Fibroblast of lung (primary cell): Measurements from ENCODE around the gene IRF2. TPM values are rescaled to one million over a fixed set of nuclear protein-coding genes. Genes with fewer than 3 reads are reported as not detected.
A peak's percentile ranks its signal among the peaks of the same experiment; 100 is the strongest.

Experiments
- DNase-seq, 2 donors: peaks; one replicate each; pipeline versions ENCODE4 v3.0.0 to v3.0.0-alpha.2; 2010; ENCODE audit warnings: low read depth in 2 of 2
- H2AFZ ChIP-seq: 2 replicates; pipeline ENCODE4 v1.5.1; 2012; ENCODE audit warnings: low read length, control low read depth, inconsistent platforms
- H3K27ac ChIP-seq: 2 replicates; pipeline ENCODE4 v1.5.1; 2011; ENCODE audit warnings: low read length, control low read depth; ENCODE audit not compliant: insufficient read depth
- H3K27me3 ChIP-seq: 2 replicates; pipeline ENCODE4 v1.5.1; 2011; ENCODE audit warnings: mild to moderate bottlenecking, low read length; ENCODE audit not compliant: control insufficient read depth, insufficient read depth
- H3K36me3 ChIP-seq: 2 replicates; pipeline ENCODE4 v1.5.1; 2011; ENCODE audit warnings: low read length; ENCODE audit not compliant: control insufficient read depth, insufficient read depth
- H3K4me1 ChIP-seq: 2 replicates; pipeline ENCODE4 v1.5.1; 2011; ENCODE audit warnings: low read length; ENCODE audit not compliant: control insufficient read depth, insufficient read depth; ENCODE audit errors: extremely low read depth
- H3K4me2 ChIP-seq: 2 replicates; pipeline ENCODE4 v1.5.1; 2011; ENCODE audit warnings: low read length, control low read depth; ENCODE audit not compliant: insufficient read depth; ENCODE audit errors: extremely low read depth
- H3K4me3 ChIP-seq, 4 experiments: fragments of 200-600 bp in 1 of 4; sonication (generic) in 1 of 4; replicated peaks in 1 of 4; 2 replicates each; pipeline ENCODE4 v1.5.1; 2011 to 2016; ENCODE audit warnings: low read length in 4 of 4, low read depth in 3 of 4, mild to moderate bottlenecking in 3 of 4, control low read depth in 2 of 4, inconsistent platforms in 1 of 4, mixed read lengths in 1 of 4; ENCODE audit not compliant: insufficient read depth in 1 of 4; ENCODE audit errors: control extremely low read depth in 1 of 4
- H3K79me2 ChIP-seq: 2 replicates; pipeline ENCODE4 v1.5.1; 2012; ENCODE audit warnings: mild to moderate bottlenecking, low read length, inconsistent platforms; ENCODE audit not compliant: control insufficient read depth, insufficient read depth
- H3K9ac ChIP-seq: 2 replicates; pipeline ENCODE4 v1.5.1; 2011; ENCODE audit warnings: mild to moderate bottlenecking, low read length, control low read depth; ENCODE audit not compliant: insufficient read depth
- H3K9me3 ChIP-seq: 2 replicates; pipeline ENCODE4 v1.5.1; 2012; ENCODE audit warnings: low read depth, low read length; ENCODE audit not compliant: control insufficient read depth, insufficient read depth
- H4K20me1 ChIP-seq: 2 replicates; pipeline ENCODE4 v1.5.1; 2011; ENCODE audit warnings: low read length; ENCODE audit not compliant: control insufficient read depth, insufficient read depth; ENCODE audit errors: extremely low read depth
- CTCF ChIP-seq, 2 donors: IDR thresholded peaks in 1 of 2; conservative IDR thresholded peaks in 1 of 2; 1 replicate in 1 of 2; 2 replicates in 1 of 2; pipeline ENCODE4 v1.5.1; 2011 to 2012; ENCODE audit warnings: low read length in 2 of 2, control low read depth in 1 of 2, inconsistent platforms in 1 of 2, low read depth in 1 of 2, mild to moderate bottlenecking in 1 of 2
- EZH2 ChIP-seq: IDR thresholded peaks from 2 replicates; pipeline ENCODE4 v1.5.1; 2012; ENCODE audit warnings: low read length, control low read depth, mild to moderate bottlenecking; ENCODE audit errors: missing control alignments
- polyA plus RNA-seq, 2 donors: library from polyadenylated mRNA; depleted of rRNA in 1 of 2; stranded (reverse) in 1 of 2; unstranded in 1 of 2; fragments of >200 nt; gene quantifications; 2 replicates each; pipeline ENCODE4 v1.2.1, GENCODE V29; 2011 to 2012; ENCODE audit warnings: missing spikeins in 1 of 2
- total RNA-seq: library from RNA; depleted of rRNA; stranded (reverse); fragments of >200 nt; gene quantifications from 2 replicates; pipeline ENCODE4 v1.2.1, GENCODE V29; 2014

IRF2 gene
- total and polyA plus RNA-seq, 2 donors (not counting 1 experiment from before 2014, with no cell fraction given), result 30.9 to 42.3 TPM

DNA sequence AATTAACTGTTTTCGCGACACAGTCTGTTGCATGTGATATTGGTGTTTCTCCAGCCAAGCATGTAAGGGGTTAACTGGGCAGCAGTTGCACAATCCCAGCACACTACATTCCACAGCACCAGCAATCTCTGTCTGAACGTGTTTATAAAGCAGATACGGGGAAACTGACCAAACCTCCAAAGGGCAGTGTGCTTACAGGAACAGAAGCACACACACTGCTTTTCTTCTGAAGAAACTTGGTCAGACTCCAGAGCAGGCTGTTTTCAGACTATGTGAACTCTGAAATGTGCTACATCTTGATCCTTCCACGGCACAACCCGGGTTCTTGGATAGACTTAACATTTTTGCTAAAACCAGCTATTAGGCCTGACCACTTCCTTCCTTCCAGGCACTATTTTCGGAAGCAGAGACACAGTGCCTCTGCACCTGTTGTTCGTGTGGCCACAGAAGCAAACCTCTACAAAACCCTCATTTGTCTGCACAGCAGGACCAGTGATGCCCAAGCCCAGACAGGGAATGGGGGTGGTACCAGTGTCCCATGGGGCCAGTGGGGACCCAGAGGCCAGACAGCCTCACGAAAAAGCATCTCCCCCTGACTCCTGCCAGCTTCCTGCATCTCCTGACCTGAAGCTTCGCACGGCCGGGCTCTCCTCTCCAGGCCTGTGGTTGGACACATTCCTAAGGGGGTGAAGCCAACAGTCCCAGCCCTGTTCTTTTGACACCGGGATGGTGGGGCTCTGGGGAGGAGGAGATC, 90.1 kb downstream of the IRF2 start:
- peak; percentile 96 to 99 for DNase-seq
- H3K4me1 ChIP-seq, result peaks cover 23% of the 10 kb centered on the region
- H3K4me2 ChIP-seq, result peak overlapping the region; percentile 92
- TF ChIP-seq EZH2 (no peak), CTCF (conservative IDR thresholded peaks at IDR 0.05 in 1 of 2, IDR thresholded peaks at IDR 0.05 in 1 of 2; ENCODE audit: low read depth in 1 of 2, low read length in 2 of 2) (no peak)
- H3K27ac ChIP-seq, result peak overlapping the region; percentile 78
- no peak overlapping the region for H2AFZ ChIP-seq
- H3K36me3 ChIP-seq, result peaks cover 7% of the 10 kb centered on the region
- H4K20me1 ChIP-seq, result no peaks in the 10 kb centered on the region
- H3K4me3 ChIP-seq, result peak overlapping the region; percentile 44 to 60 (median 45)
- H3K9me3 ChIP-seq, result no peaks in the 10 kb centered on the region
- H3K27me3 ChIP-seq, result no peaks in the 10 kb centered on the region
- H3K9ac ChIP-seq, result peak overlapping the region; percentile 1
- no peaks in the 10 kb centered on the region for H3K79me2 ChIP-seq

DNA sequence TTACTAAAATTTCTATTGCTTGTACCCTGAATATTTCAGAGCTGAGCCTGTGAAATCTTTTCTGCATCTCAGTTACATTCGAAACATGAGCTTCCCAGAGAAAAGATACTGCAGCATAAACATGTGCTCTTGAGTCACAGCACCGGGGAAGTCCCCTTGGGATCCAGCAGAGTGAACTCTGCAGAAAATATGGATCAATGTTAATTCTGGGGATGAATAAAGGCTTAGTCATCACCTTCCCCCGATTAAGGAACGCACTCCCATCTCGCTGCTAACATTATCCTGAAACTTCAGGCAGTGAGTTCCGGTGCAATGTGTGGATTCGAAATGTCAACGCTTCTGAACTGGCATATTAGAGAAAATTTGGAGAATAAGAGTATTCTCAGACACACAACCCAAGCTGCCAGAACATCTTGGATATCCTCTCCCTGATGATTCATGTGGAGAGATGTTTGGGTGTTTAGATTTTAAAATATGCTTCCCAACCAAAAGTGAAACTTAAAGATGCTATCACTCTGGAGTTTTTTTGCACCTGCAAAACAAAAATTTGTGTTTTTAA, 90.8 kb downstream of the IRF2 start:
- Histone ChIP-seq H3K4me3 (peak overlapping the region; percentile 44 to 60 (median 45)), H3K27me3 (no peaks in the 10 kb centered on the region), H3K27ac (peak overlapping the region; percentile 78), H3K9ac (peak overlapping the region; percentile 1), H2AFZ (no peak overlapping the region), H3K4me2 (peak overlapping the region; percentile 92), H3K79me2 (no peaks in the 10 kb centered on the region), H3K9me3 (no peaks in the 10 kb centered on the region), H3K4me1 (peaks cover 23% of the 10 kb centered on the region), H3K36me3 (peaks cover 7% of the 10 kb centered on the region), H4K20me1 (no peaks in the 10 kb centered on the region)
- DNase-seq, result peak; percentile 96 to 97
- TF ChIP-seq CTCF (conservative IDR thresholded peaks at IDR 0.05 in 1 of 2, IDR thresholded peaks at IDR 0.05 in 1 of 2; ENCODE audit: low read depth in 1 of 2, low read length in 2 of 2), result no peak
- TF ChIP-seq EZH2, result no peak

DNA sequence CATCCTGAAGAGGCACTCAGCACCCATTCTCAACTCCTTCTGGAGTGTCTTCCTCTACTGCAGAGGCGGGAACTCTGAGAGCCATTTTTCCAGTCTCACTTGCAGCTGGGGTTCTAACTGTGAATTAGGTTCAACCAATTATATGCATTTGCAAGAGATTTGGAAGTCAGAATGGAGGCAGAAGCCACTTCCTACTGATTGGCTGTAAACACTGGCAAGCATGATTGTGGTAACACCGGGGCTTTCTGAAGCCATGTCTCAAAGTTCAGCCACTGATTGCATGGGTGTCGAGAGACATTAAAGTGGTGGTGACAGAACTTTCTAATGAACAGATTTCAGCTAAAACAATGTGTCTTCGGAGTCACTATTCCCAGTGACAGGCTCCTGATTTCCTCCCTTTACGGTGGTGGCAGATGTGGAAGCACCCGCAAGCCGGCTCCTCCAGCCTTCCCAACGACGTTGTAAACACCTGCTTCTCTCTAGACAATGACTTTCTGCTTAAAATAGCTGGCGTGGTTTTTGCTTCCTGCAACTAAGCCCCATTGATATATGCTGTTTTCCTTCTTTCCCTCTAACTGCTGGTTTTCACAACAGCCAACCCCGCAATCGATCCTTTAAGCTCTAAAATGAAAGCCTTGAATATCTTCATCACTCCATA, 92.0 kb downstream of the IRF2 start:
- H3K36me3 ChIP-seq, result peaks cover 3% of the 10 kb centered on the region
- peak overlapping the region; percentile 78 for H3K27ac ChIP-seq
- no peak overlapping the region for H2AFZ ChIP-seq
- no peak for DNase-seq
- H3K4me3 ChIP-seq, result no peak overlapping the region
- H3K4me2 ChIP-seq, result no peak overlapping the region
- no peaks in the 10 kb centered on the region for H3K9me3 ChIP-seq
- H3K27me3 ChIP-seq, result no peaks in the 10 kb centered on the region
- H3K79me2 ChIP-seq, result no peaks in the 10 kb centered on the region
- H3K9ac ChIP-seq, result no peak overlapping the region
- peaks cover 23% of the 10 kb centered on the region for H3K4me1 ChIP-seq
- H4K20me1 ChIP-seq, result no peaks in the 10 kb centered on the region
- TF ChIP-seq CTCF (conservative IDR thresholded peaks at IDR 0.05 in 1 of 2, IDR thresholded peaks at IDR 0.05 in 1 of 2; ENCODE audit: low read depth in 1 of 2, low read length in 2 of 2), result no peak
- TF ChIP-seq EZH2, result no peak
